Upper lobe of left lung (tissue), 6 donors: ENCODE measurements around the gene ZNF280B. TPM values are rescaled to one million over a fixed set of nuclear protein-coding genes. Genes with fewer than 3 reads are reported as not detected.

Experiments used
- ATAC-seq, 2 donors: fragments of 200-7000 bp; cut with Tn5 transposase; one replicate each; pipeline ENCODE4 v1.9.1; 2022; ENCODE audit warnings: mild to moderate bottlenecking in 2 of 2, moderate library complexity in 2 of 2; ENCODE audit not compliant: low FRiP score in 2 of 2
- DNase-seq, 2 donors: peaks; one replicate each; pipeline ENCODE4 v3.0.0-alpha.2; 2019 to 2020
- H3K27ac ChIP-seq, 4 donors: fragments of 200-600 bp; sonication (generic); one replicate each; pipeline ENCODE4 v1.5.1; 2016 to 2019
- H3K27me3 ChIP-seq, 4 donors: fragments of 200-600 bp; sonication (generic); one replicate each; pipeline ENCODE4 v1.5.1; 2017 to 2019
- H3K36me3 ChIP-seq, 4 donors: fragments of 200-600 bp; sonication (generic); one replicate each; pipeline ENCODE4 v1.5.1; 2016 to 2019
- H3K4me1 ChIP-seq, 4 donors: fragments of 200-600 bp; sonication (generic); one replicate each; pipeline ENCODE4 v1.5.1; 2018 to 2019
- H3K4me3 ChIP-seq, 4 donors: fragments of 200-600 bp; sonication (generic); one replicate each; pipeline ENCODE4 v1.5.1; 2017 to 2019; ENCODE audit warnings: mild to moderate bottlenecking in 2 of 4, moderate library complexity in 1 of 4
- H3K9me3 ChIP-seq, 4 donors: fragments of 200-600 bp; sonication (generic); one replicate each; pipeline ENCODE4 v1.5.1; 2018 to 2019
- EP300 ChIP-seq, 4 donors: sonication (generic); formaldehyde crosslinking; IDR thresholded peaks; one replicate each; pipeline ENCODE4 v1.5.1; 2017; ENCODE audit warnings: antibody characterized with exemption in 4 of 4, control low read depth in 2 of 4
- POLR2A ChIP-seq, 4 donors: fragments of 450-650 bp; IDR thresholded peaks; one replicate each; pipeline ENCODE4 v1.5.1; 2016 to 2017; ENCODE audit warnings: antibody characterized with exemption in 4 of 4, mild to moderate bottlenecking in 2 of 4
- POLR2AphosphoS5 ChIP-seq, 2 donors: sonication (generic); formaldehyde crosslinking; IDR thresholded peaks; one replicate each; pipeline ENCODE4 v1.5.1; 2017; ENCODE audit warnings: antibody characterized with exemption in 2 of 2
- WGBS, 2 donors: methylation state at CpG; one replicate each; pipeline ENCODE4 v1.1.5; 2017 to 2018; 5-methylcytosine and 5-hydroxymethylcytosine counted together
- total RNA-seq, 6 donors: library from RNA; depleted of rRNA in 4 of 6; stranded (reverse); fragments of >200 nt in 4 of 6; gene quantifications; one replicate each; pipeline versions ENCODE4 v1.1.0 to v1.2.1, GENCODE V29; 2016 to 2021
- TF ChIP-seq, protein P1 (sequence below), 6 experiments: fragments of 450-650 bp in 4 of 6; fragments of 200-600 bp in 2 of 6; sonication (generic) in 2 of 6; IDR thresholded peaks; one replicate each; pipeline ENCODE4 v1.5.1; 2016 to 2019; ENCODE audit warnings: antibody characterized with exemption in 6 of 6
- donor health status: DM: no; HTN: no; CAD: no; lungs with moderate emphysema.
- donor health status: DM: no; HTN: yes; CAD: no; lungs with severe emphysema.

ZNF280B gene
- total RNA-seq, 6 donors from 2014 or later: 0.22 to 0.98 (median 0.44) TPM; not detected in 1

DNA sequence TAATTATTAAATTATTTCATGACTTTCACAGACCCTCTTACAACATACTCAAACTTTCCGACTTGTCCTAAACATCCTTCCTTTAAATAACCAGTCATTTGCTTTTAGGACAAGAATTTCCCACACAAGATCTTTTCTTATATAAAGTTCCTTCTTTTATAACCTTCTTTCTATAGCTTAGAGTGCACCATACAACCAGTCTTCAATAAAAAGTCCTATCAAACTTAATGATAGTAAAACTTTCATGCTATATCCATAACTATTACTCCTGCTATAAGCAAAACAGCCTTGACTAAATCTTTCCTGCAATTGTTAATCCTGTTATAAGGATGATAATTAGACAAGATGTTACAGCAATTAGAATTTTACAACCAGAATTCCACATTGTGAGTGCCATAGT is 47.4 kb downstream of the ZNF280B start:
- TF ChIP-seq POLR2A (IDR thresholded peaks at IDR 0.05): no peak
- TF ChIP-seq, protein P1, sequence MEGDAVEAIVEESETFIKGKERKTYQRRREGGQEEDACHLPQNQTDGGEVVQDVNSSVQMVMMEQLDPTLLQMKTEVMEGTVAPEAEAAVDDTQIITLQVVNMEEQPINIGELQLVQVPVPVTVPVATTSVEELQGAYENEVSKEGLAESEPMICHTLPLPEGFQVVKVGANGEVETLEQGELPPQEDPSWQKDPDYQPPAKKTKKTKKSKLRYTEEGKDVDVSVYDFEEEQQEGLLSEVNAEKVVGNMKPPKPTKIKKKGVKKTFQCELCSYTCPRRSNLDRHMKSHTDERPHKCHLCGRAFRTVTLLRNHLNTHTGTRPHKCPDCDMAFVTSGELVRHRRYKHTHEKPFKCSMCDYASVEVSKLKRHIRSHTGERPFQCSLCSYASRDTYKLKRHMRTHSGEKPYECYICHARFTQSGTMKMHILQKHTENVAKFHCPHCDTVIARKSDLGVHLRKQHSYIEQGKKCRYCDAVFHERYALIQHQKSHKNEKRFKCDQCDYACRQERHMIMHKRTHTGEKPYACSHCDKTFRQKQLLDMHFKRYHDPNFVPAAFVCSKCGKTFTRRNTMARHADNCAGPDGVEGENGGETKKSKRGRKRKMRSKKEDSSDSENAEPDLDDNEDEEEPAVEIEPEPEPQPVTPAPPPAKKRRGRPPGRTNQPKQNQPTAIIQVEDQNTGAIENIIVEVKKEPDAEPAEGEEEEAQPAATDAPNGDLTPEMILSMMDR (IDR thresholded peaks at IDR 0.05): no peak
- no peak for TF ChIP-seq POLR2AphosphoS5 (IDR thresholded peaks at IDR 0.05)
- TF ChIP-seq EP300 (IDR thresholded peaks at IDR 0.05): no peak
- DNase-seq (no peak), ATAC-seq (no peak)
- H3K9me3 ChIP-seq: peaks cover 4 to 30% (median 26%) of the 10 kb centered on the region in 4 donors
- H3K27me3 ChIP-seq: no peaks in the 10 kb centered on the region
- no peaks in the 10 kb centered on the region for H3K36me3 ChIP-seq
- H3K4me3 ChIP-seq: no peak overlapping the region
- no peaks in the 10 kb centered on the region for H3K4me1 ChIP-seq
- no peak overlapping the region for H3K27ac ChIP-seq
- 45 to 75% methylated on average over 1 of the region's 1 CpG for WGBS, 2 donors

DNA sequence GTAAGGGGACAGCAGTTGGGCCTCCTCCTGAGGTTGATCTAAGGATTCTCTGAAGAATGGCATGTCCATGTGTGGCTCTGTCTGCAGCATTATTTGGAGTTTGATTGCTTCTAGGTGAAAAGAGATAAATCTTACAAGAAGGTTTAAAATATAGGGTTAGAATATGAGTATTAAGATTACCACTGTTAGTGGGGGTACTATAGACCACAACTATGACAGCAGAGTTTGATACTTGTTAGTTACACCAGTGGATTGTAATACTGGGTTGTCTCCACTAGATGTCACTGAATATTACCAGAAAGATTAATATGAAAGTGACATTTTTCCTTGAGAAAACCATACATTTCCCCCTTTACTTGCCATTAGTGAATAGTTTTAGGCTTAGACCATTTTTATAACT is 47.9 kb downstream of the ZNF280B start:
- H3K36me3 ChIP-seq: no peaks in the 10 kb centered on the region
- TF ChIP-seq POLR2A (IDR thresholded peaks at IDR 0.05) (no peak), EP300 (IDR thresholded peaks at IDR 0.05) (no peak), POLR2AphosphoS5 (IDR thresholded peaks at IDR 0.05) (no peak)
- TF ChIP-seq, protein P1 (IDR thresholded peaks at IDR 0.05): no peak
- no peaks in the 10 kb centered on the region for H3K4me1 ChIP-seq
- no peak overlapping the region for H3K4me3 ChIP-seq
- H3K9me3 ChIP-seq: peaks cover 4 to 30% (median 26%) of the 10 kb centered on the region in 4 donors
- no peak overlapping the region for H3K27ac ChIP-seq
- DNase-seq (no peak), ATAC-seq (no peak)
- H3K27me3 ChIP-seq: no peaks in the 10 kb centered on the region

- Histone ChIP-seq H3K27me3 (no peaks in the 10 kb centered on the region), H3K9me3 (peaks cover 4 to 30% (median 26%) of the 10 kb centered on the region in 4 donors), H3K4me3 (no peak overlapping the region), H3K36me3 (no peaks in the 10 kb centered on the region), H3K4me1 (no peaks in the 10 kb centered on the region), H3K27ac (no peak overlapping the region)
- no peak for ATAC-seq
- TF ChIP-seq, protein P1 (IDR thresholded peaks at IDR 0.05): no peak
- TF ChIP-seq EP300 (IDR thresholded peaks at IDR 0.05) (no peak), POLR2A (IDR thresholded peaks at IDR 0.05) (no peak), POLR2AphosphoS5 (IDR thresholded peaks at IDR 0.05) (no peak)
- 76 to 91% methylated on average over 2 of the region's 2 CpGs for WGBS, 2 donors
- DNase-seq: no peak
Measured at GRCh38 chr22:22460060-22460459, 48.5 kb downstream of the ZNF280B start.

DNA sequence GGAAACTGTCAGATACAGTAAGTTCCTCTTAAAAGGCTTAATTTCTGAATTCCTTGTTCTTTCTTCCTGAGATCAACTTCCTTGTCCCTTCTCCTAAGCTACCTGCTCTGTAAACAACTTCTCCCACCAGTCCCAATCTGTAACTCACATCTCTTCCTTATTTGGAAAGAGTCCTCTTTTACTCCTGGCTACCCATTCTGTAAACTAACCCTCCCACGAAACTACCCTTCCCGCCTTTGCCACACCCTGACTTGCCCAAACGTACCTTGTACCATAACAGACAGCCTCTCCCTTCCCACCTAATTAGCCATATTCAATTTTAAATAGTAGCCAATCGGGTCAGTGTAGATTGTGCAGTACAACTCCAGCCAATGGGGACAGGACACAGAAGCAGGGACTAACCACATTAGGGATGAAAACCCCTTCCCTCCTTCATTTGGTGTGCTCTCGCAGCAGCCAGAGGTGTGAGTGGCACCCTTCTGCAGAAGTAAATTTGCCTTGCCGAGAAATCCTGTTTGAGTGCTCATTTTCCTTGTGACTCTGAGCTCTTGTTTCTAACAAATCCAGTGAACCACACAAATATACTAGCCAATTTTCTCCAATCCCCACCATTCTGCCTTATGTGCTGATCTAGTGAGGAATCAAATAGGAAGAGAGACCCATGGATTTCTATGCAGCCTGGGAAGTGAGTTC is 49.5 kb downstream of the ZNF280B start:
- Histone ChIP-seq H3K4me1 (no peaks in the 10 kb centered on the region), H3K27ac (no peak overlapping the region), H3K36me3 (no peaks in the 10 kb centered on the region), H3K4me3 (no peak overlapping the region), H3K27me3 (no peaks in the 10 kb centered on the region), H3K9me3 (peaks cover 4 to 30% (median 26%) of the 10 kb centered on the region in 4 donors)
- DNase-seq (no peak), ATAC-seq (no peak)
- 81 to 88% methylated on average over 6 of the region's 6 CpGs for WGBS, 2 donors
- TF ChIP-seq, protein P1 (IDR thresholded peaks at IDR 0.05): no peak
- TF ChIP-seq POLR2AphosphoS5 (IDR thresholded peaks at IDR 0.05): no peak

DNA sequence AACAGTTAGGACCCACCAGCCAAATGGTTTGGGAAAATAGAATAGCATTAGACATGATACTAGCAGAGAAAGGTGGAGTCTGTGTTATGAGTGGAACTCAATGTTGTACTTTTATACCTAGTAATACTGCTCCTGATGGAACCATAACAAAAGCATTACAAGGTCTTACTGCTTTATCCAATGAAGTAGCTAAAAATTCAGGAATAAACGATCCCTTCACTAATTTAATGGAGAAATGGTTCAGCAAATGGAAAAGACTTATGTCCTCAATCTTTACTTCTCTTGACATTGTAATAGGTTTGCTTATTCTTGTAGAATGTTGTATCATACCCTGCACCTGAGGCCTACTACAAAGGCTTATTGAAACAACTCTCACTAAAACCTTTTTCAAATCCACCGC is 50.2 kb downstream of the ZNF280B start:
- Histone ChIP-seq H3K4me1 (no peaks in the 10 kb centered on the region), H3K27ac (no peak overlapping the region), H3K9me3 (peaks cover 4 to 32% (median 26%) of the 10 kb centered on the region in 4 donors), H3K27me3 (no peaks in the 10 kb centered on the region), H3K36me3 (no peaks in the 10 kb centered on the region), H3K4me3 (no peak overlapping the region)
- WGBS, 2 donors: 81 to 92% methylated on average over 2 of the region's 2 CpGs
- DNase-seq (no peak), ATAC-seq (no peak)
- no peak for TF ChIP-seq POLR2A (IDR thresholded peaks at IDR 0.05)
- no peak for TF ChIP-seq POLR2AphosphoS5 (IDR thresholded peaks at IDR 0.05)
